ENCODE measurements around the gene FAM13B. TPM values are rescaled to one million over a fixed set of nuclear protein-coding genes. Genes with fewer than 3 reads are reported as not detected.

FAM13B gene
- total and polyA plus RNA-seq, 9 of the 15 experiments (the other 6 are each of a cell fraction or from before 2014, with no cell fraction given): 2.3 to 21.6 (median 14.1) TPM

DNA sequence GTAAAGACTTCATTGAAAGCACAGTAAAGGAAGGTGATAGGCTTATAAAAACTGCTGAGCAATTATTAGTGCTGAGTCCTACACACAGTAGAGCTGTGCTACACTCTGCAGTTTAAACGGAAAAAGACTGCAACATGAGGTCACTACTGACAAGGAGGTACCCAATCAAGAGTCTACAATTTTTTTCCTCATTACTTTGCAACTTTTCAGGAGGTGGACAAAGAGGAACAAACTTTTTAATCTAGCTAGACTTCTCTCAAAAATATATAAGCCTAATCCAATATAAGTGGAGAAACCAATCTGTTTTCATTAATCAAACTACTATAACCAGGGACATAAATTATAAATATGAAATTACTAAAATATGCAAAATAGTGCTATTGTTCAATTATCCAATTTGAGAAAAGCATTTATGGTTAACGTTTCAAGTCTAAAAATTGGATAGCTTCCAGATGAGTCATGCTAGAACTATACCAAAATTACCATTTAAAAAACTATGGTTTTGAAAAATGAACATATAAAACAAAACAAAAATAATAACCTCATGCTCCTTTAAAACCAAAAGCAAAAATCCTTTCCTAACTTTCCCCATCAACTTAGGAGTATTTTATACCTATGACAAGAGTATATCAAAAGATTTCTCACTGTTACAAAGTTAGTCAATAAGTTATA is 37.7 kb downstream of the FAM13B start (continued):
- no peak for TF ChIP-seq WHSC1 (IDR thresholded peaks at IDR 0.05; ENCODE audit: low read length)
- TF ChIP-seq MED1 (CRISPR knock-in tag; IDR thresholded peaks at IDR 0.05; ENCODE audit: borderline replicate concordance): no peak
- TF ChIP-seq ZSCAN29 (IDR thresholded peaks at IDR 0.05): no peak
- no peak for TF ChIP-seq SMAD1 (IDR thresholded peaks at IDR 0.05; ENCODE audit: low read depth, low read length, partially characterized antibody)
- TF ChIP-seq RHOXF2B (CRISPR knock-in tag; conservative IDR thresholded peaks at IDR 0.05): no peak
- peak in 1 of 2 experiments; percentile 59; a peak in 1 of 3 replicates for TF ChIP-seq CBX3 (IDR thresholded peaks at IDR 0.05; ENCODE audit: borderline replicate concordance in 1 of 2, low read length in 2 of 2)
- TF ChIP-seq PURB (CRISPR knock-in tag; IDR thresholded peaks at IDR 0.05; ENCODE audit: low read depth): no peak
- no peak for TF ChIP-seq MCM7 (IDR thresholded peaks at IDR 0.05)
- TF ChIP-seq KDM1A (IDR thresholded peaks at IDR 0.05): no peak
- no peak for TF ChIP-seq ZNF239 (CRISPR knock-in tag; IDR thresholded peaks at IDR 0.05)
- TF ChIP-seq HBP1 (CRISPR knock-in tag; IDR thresholded peaks at IDR 0.05): no peak
- no peak for TF ChIP-seq ELF1 (tag; IDR thresholded peaks at IDR 0.05)
- no peak for TF ChIP-seq EWSR1 (IDR thresholded peaks at IDR 0.05; ENCODE audit: borderline replicate concordance, low read depth, partially characterized antibody)
- peak in 1 of 2 experiments; percentile 12 for TF ChIP-seq NCOA2 (IDR thresholded peaks at IDR 0.05; ENCODE audit: partially characterized antibody in 2 of 2)
- no peak for TF ChIP-seq EGR1 (conservative IDR thresholded peaks at IDR 0.05)
- no peak for TF ChIP-seq PREB (CRISPR knock-in tag; IDR thresholded peaks at IDR 0.05)
- no peak for TF ChIP-seq BCLAF1 (IDR thresholded peaks at IDR 0.05; ENCODE audit: borderline replicate concordance in 1 of 2, control insufficient read depth in 1 of 2, low read depth in 2 of 2, low read length in 1 of 2)
- TF ChIP-seq MTA3 (IDR thresholded peaks at IDR 0.05; ENCODE audit: borderline replicate concordance): peak; percentile 57
- TF ChIP-seq NFIX (CRISPR knock-in tag; IDR thresholded peaks at IDR 0.05; ENCODE audit: low read depth): no peak
- no peak for TF ChIP-seq U2AF2 (optimal IDR thresholded peaks at IDR 0.05; ENCODE audit: low read depth, low read length)
- no peak for TF ChIP-seq STAT5A (IDR thresholded peaks at IDR 0.05; ENCODE audit: borderline replicate concordance, low read length)
- TF ChIP-seq, protein P1, sequence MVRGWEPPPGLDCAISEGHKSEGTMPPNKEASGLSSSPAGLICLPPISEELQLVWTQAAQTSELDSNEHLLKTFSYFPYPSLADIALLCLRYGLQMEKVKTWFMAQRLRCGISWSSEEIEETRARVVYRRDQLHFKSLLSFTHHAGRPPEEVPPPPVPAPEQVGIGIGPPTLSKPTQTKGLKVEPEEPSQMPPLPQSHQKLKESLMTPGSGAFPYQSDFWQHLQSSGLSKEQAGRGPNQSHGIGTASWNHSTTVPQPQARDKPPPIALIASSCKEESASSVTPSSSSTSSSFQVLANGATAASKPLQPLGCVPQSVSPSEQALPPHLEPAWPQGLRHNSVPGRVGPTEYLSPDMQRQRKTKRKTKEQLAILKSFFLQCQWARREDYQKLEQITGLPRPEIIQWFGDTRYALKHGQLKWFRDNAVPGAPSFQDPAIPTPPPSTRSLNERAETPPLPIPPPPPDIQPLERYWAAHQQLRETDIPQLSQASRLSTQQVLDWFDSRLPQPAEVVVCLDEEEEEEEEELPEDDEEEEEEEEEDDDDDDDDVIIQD (CRISPR knock-in tag; IDR thresholded peaks at IDR 0.05): no peak
